HTERT RPE-1 (cell line): Measurements from ENCODE around the gene CST3.
"Not testable (repeated sequence)": the region's sequence is repeated elsewhere in the genome, so short reads cannot be mapped to it uniquely, and the experiment has no call there.

ENCODE experiments used
- in situ Hi-C: fragments of 300-500 bp; cut with MboI; formaldehyde crosslinking; loops from 4 replicates; pipeline ENCODE4 v1.14.3; 2020; ENCODE audit warnings: low sequenced_read_pairs

Gene CST3

GRCh38 chr20:23629542-23630391 lies 8.0 kb downstream of the CST3 start:
- in situ Hi-C loops, result no loop called here

- in situ Hi-C loops, result no loop called here
Observed at GRCh38 chr20:23629017-23629541, 8.7 kb downstream of the CST3 start.

GRCh38 chr20:23628402-23629016 lies 9.2 kb downstream of the CST3 start:
- in situ Hi-C loops, result no loop called here

- in situ Hi-C loops, result no loop called here
Observed at GRCh38 chr20:23627501-23627900, 10.3 kb downstream of the CST3 start.

- in situ Hi-C loops, result no loop called here
Observed at GRCh38 chr20:23626040-23626620, 11.6 kb downstream of the CST3 start.

GRCh38 chr20:23625236-23625964 lies 12.4 kb downstream of the CST3 start:
- in situ Hi-C loops, result no loop called here

- in situ Hi-C loops, result no loop called here
Observed at GRCh38 chr20:23624324-23624691, 13.4 kb downstream of the CST3 start.

- in situ Hi-C loops, result no loop called here
Observed at GRCh38 chr20:23623666-23624323, 14.0 kb downstream of the CST3 start.

DNA sequence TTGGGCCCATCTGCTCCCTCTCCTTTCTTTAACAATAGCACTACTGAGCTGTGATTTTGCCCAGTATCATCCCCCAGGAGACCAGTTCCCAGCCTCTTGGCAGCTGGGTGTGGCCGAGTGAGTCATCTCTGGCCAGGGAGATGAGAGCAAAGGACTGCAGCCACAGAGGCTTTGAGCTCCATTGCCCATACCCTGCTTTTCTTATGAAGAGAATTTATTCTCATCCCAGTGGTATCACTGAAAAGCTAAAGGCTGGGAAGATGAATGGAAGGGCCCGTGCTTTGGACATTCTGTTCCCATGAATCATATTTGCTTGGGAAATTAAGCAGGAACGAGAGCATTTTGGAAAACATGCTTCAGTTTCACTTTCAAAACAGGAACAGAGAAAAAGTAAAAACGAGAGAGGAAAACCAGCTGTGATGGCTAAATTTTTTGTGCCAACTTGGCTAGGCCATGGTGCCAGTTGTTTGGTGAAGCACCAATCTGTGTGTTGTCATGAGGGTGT lies 14.9 kb downstream of the CST3 start:
- in situ Hi-C loops, result no loop called here

GRCh38 chr20:23622401-23622800 lies 15.4 kb downstream of the CST3 start:
- in situ Hi-C loops, result not testable (repeated sequence)

DNA sequence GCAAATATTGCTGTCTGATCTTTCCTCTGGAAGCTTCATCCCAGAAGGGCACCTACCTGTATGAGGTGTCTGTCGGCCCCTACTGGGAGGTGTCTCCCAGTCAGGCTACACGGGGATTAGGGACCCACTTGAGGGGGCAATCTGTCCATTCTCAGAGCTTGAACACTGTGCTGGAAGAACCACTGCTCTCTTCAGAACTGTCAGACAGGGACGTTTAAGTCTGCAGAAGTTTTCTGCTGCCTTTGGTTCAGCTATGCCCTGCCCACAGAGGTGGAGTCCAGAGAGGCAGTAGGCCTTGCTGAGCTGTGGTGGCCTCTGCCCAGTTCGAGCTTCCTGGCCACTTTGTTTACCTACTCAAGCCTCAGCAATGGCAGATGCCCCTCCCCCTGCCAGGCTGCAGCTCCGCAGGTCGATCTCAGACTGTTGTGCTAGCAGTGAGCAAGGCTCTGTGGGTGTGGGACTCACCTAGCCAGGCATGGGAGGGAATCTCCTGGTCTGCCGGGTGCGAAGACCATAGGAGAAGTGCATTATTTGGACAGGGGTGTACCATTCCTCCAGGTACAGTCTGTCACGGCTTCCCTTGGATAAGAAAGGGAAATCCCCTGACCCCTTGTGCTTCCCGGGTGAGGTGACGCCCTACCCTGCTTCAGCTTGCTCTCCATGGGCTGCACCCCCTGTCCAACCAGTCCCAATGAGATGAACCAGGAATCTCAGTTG lies 16.9 kb downstream of the CST3 start:
- in situ Hi-C loops, result not testable (repeated sequence)

DNA sequence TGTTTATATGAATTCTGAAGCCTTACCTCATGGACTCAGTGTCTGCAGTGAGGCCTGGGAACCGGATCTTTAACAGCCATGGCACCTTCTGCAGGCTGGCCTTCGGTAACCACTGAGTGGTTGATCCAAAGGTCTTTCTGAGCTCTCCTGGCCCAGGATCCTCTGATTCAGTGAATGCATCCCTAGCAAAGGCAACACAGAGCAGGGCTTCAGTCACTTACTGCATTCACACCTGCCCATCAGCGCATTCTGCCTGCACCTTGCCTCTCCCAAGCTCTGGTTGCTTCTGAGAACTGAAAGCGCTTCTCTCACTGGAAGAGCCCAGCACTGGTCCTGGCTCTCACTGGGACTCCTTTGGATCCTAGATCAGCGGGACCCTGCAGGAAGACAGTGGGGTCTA lies 23.6 kb downstream of the CST3 start:
- in situ Hi-C loops, result no loop called here

GRCh38 chr20:23613676-23614075 lies 24.1 kb downstream of the CST3 start:
- in situ Hi-C loops, result no loop called here

DNA sequence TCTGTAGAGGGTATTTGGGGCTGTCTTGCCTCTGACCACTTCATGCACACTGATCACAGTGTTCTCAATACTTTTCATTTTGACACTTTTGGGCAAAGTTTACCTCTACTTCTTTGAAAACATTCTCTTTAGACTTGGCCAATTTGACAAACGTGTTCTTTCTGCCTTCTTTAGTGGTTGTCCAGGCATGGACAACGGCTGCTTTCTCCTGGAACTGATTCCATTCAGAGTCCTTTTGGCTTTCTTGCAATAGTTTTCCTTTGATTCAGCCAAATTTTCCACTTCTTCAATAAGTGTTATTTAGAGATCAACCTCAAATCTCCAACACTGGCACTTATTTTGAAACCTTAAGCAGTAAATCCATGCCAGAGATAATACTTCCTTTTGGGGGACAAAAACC lies 25.4 kb downstream of the CST3 start:
- in situ Hi-C loops, result no loop called here

GRCh38 chr20:23609486-23610109 lies 28.2 kb downstream of the CST3 start:
- in situ Hi-C loops, result no loop called here

GRCh38 chr20:23608251-23608846 lies 29.4 kb downstream of the CST3 start:
- in situ Hi-C loops, result no loop called here

DNA sequence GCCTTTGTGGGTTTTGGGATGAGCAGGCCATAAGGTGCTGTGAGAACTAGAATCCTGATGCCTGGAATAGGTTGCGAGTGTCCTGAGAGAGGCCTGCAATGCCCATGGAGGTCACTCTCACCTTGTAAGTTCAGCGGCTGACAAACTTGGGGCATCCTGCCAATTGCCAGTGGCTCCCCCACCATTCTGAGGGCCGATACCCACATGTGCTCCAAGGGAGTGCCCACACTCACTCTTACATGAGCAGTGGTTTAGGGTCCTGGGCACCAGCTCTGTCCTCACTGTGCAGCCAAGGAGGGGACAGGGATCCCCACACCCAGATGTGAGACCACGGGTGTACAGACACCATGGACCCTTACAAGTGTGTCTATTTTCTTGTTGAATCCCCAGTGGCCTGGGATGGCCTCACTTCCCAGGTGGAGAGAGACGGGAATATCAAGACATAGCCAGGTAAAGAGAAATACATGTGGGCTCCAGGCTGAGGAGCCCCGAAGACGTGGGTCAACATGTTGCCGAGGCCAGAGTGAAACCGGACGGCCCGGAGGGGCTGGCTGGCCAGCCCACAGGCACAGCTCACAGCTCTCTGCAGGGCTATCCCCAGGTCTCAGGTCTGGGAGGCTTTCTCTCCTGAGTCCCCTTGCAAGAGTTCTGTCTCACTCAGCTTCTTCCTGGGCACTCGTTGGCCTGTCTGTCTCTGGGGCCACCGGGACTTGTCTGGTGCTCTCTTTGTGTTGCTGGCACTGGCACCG lies 30.1 kb downstream of the CST3 start:
- in situ Hi-C loops, result no loop called here

DNA sequence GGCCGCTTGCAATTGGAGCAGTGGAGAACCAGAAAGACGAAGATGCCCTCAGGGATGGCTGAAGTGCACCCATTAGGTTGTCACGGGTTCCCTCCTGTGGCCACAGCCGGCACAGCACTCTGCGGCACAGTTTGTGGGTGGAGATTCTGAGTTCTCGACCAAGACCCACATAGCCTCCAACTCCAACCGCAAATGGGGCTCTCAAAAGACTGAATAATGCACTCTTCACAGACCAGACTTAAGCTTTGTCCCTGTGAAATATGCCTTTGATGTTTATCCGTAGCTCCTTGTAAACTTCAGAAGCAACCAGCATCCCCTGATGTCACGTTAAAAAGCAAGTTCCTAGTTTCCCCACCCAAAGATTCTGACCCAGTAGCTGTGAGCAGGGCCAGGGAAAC lies 31.1 kb downstream of the CST3 start:
- in situ Hi-C loops, result no loop called here
